T-helper 17 cell (primary cell): ENCODE results near the gene IMPA2. TPM values are rescaled to one million over a fixed set of nuclear protein-coding genes. Genes with fewer than 3 reads are reported as not detected.

Source experiments
- ATAC-seq: fragments of 150-1000 bp; cut with Tn5 transposase; 2 replicates; pipeline ENCODE4 v1.10.0; 2021; ENCODE audit warnings: mild to moderate bottlenecking, moderate library complexity
- DNase-seq, 3 donors: peaks; one replicate each; pipeline versions ENCODE4 v3.0.0 to v3.0.0-alpha.2; 2020 to 2021
- H3K9me3 ChIP-seq: one replicate; pipeline ENCODE4 v1.7.0; 2013; ENCODE audit warnings: low read length, mild to moderate bottlenecking; ENCODE audit not compliant: control insufficient read depth, poor library complexity, severe bottlenecking
- H3K27ac Mint-ChIP-seq: one replicate; pipeline ENCODE4 v1.8.0; 2022; ENCODE audit warnings: mild to moderate bottlenecking, moderate library complexity, mixed read lengths
- H3K27me3 Mint-ChIP-seq: one replicate; pipeline ENCODE4 v1.8.0; 2022; ENCODE audit warnings: mixed read lengths
- H3K36me3 Mint-ChIP-seq: one replicate; pipeline ENCODE4 v1.8.0; 2022; ENCODE audit warnings: low read depth, mixed read lengths
- H3K4me1 Mint-ChIP-seq: one replicate; pipeline ENCODE4 v1.8.0; 2022; ENCODE audit warnings: mild to moderate bottlenecking, mixed read lengths
- H3K4me3 Mint-ChIP-seq: one replicate; pipeline ENCODE4 v1.8.0; 2022; ENCODE audit warnings: mild to moderate bottlenecking, moderate library complexity, mixed read lengths
- total RNA-seq, 4 donors: library from RNA in 2 of 4; stranded (reverse) in 2 of 4; gene quantifications; one replicate each; pipeline ENCODE4 v1.2.3 and lab custom pipeline; 2022 to 2026

The IMPA2 gene
- total RNA-seq, 2 donors from 2014 or later = 4.3 to 5.8 TPM

GRCh38 chr18:12010187-12010802 is 29.0 kb downstream of the IMPA2 start:
- DNase-seq (no peak), ATAC-seq (no peak)
- H3K27ac Mint-ChIP-seq = no peak overlapping the region
- H3K27me3 Mint-ChIP-seq = no peaks in the 10 kb centered on the region
- no peaks in the 10 kb centered on the region for H3K4me1 Mint-ChIP-seq
- H3K4me3 Mint-ChIP-seq = no peak overlapping the region
- no peaks in the 10 kb centered on the region for H3K9me3 ChIP-seq
- no peaks in the 10 kb centered on the region for H3K36me3 Mint-ChIP-seq

GRCh38 chr18:12011199-12011956 is 30.1 kb downstream of the IMPA2 start:
- no peak overlapping the region for H3K4me3 Mint-ChIP-seq
- no peak for ATAC-seq

GRCh38 chr18:12011957-12012549 is 30.7 kb downstream of the IMPA2 start:
- no peaks in the 10 kb centered on the region for H3K27me3 Mint-ChIP-seq
- H3K27ac Mint-ChIP-seq = no peak overlapping the region
- H3K4me3 Mint-ChIP-seq = no peak overlapping the region
- H3K9me3 ChIP-seq = no peaks in the 10 kb centered on the region
- H3K36me3 Mint-ChIP-seq = no peaks in the 10 kb centered on the region
- no peak for DNase-seq
- no peak for ATAC-seq
- H3K4me1 Mint-ChIP-seq = peaks cover 2% of the 10 kb centered on the region

More at GRCh38 chr18:12011199-12011956, 30.1 kb downstream of the IMPA2 start:
- DNase-seq = no peak
- Mint-ChIP-seq H3K4me1 (no peaks in the 10 kb centered on the region), H3K36me3 (no peaks in the 10 kb centered on the region), H3K27me3 (no peaks in the 10 kb centered on the region), H3K27ac (peak overlapping the region; percentile 29)
- H3K9me3 ChIP-seq = no peaks in the 10 kb centered on the region

- Mint-ChIP-seq H3K4me1 (peaks cover 4% of the 10 kb centered on the region), H3K4me3 (no peak overlapping the region), H3K27me3 (no peaks in the 10 kb centered on the region), H3K27ac (no peak overlapping the region), H3K36me3 (no peaks in the 10 kb centered on the region)
- DNase-seq (no peak), ATAC-seq (no peak)
- no peaks in the 10 kb centered on the region for H3K9me3 ChIP-seq
These were observed 31.4 kb downstream of the IMPA2 start for GRCh38 chr18:12012697-12013096.

GRCh38 chr18:12013186-12013916 is 32.0 kb downstream of the IMPA2 start:
- no peak for DNase-seq
- ATAC-seq = no peak
- Mint-ChIP-seq H3K27ac (no peak overlapping the region), H3K4me3 (no peak overlapping the region), H3K4me1 (peaks cover 4% of the 10 kb centered on the region), H3K36me3 (no peaks in the 10 kb centered on the region), H3K27me3 (no peaks in the 10 kb centered on the region)
- H3K9me3 ChIP-seq = no peaks in the 10 kb centered on the region

- H3K36me3 Mint-ChIP-seq = no peaks in the 10 kb centered on the region
- no peak overlapping the region for H3K4me3 Mint-ChIP-seq
- H3K9me3 ChIP-seq = no peaks in the 10 kb centered on the region
- ATAC-seq (no peak), DNase-seq (no peak)
- no peak overlapping the region for H3K27ac Mint-ChIP-seq
- H3K27me3 Mint-ChIP-seq = no peaks in the 10 kb centered on the region
- peaks cover 4% of the 10 kb centered on the region for H3K4me1 Mint-ChIP-seq
These were observed 32.8 kb downstream of the IMPA2 start for GRCh38 chr18:12014086-12014485.

GRCh38 chr18:12014521-12015415 is 33.5 kb downstream of the IMPA2 start:
- DNase-seq = no peak
- Mint-ChIP-seq H3K36me3 (no peaks in the 10 kb centered on the region), H3K4me3 (no peak overlapping the region), H3K27ac (no peak overlapping the region), H3K4me1 (peaks cover 4% of the 10 kb centered on the region), H3K27me3 (no peaks in the 10 kb centered on the region)
- H3K9me3 ChIP-seq = no peaks in the 10 kb centered on the region
- no peak for ATAC-seq

- no peak overlapping the region for H3K27ac Mint-ChIP-seq
- H3K9me3 ChIP-seq = no peaks in the 10 kb centered on the region
- DNase-seq (no peak), ATAC-seq (no peak)
- H3K36me3 Mint-ChIP-seq = peaks cover 1% of the 10 kb centered on the region
- no peaks in the 10 kb centered on the region for H3K27me3 Mint-ChIP-seq
- H3K4me3 Mint-ChIP-seq = no peak overlapping the region
- H3K4me1 Mint-ChIP-seq = peaks cover 4% of the 10 kb centered on the region
These were observed 34.2 kb downstream of the IMPA2 start for GRCh38 chr18:12015416-12016062.

GRCh38 chr18:12017081-12017480 is 35.8 kb downstream of the IMPA2 start:
- Mint-ChIP-seq H3K4me3 (no peak overlapping the region), H3K27me3 (no peaks in the 10 kb centered on the region), H3K36me3 (peaks cover 4% of the 10 kb centered on the region), H3K27ac (peak overlapping the region; percentile 43), H3K4me1 (peaks cover 4% of the 10 kb centered on the region)
- no peak for ATAC-seq
- no peaks in the 10 kb centered on the region for H3K9me3 ChIP-seq
- no peak for DNase-seq

- peaks cover 4% of the 10 kb centered on the region for H3K4me1 Mint-ChIP-seq
- H3K27me3 Mint-ChIP-seq = no peaks in the 10 kb centered on the region
- no peak overlapping the region for H3K27ac Mint-ChIP-seq
- ATAC-seq = no peak
- no peak for DNase-seq
- H3K4me3 Mint-ChIP-seq = no peak overlapping the region
- peaks cover 4% of the 10 kb centered on the region for H3K36me3 Mint-ChIP-seq
- H3K9me3 ChIP-seq = no peaks in the 10 kb centered on the region
These were observed 37.6 kb downstream of the IMPA2 start for GRCh38 chr18:12018861-12019260.

GRCh38 chr18:12021077-12021476 is 39.8 kb downstream of the IMPA2 start:
- DNase-seq (no peak), ATAC-seq (no peak)
- no peaks in the 10 kb centered on the region for H3K9me3 ChIP-seq
- no peak overlapping the region for H3K27ac Mint-ChIP-seq
- H3K36me3 Mint-ChIP-seq = peaks cover 4% of the 10 kb centered on the region
- H3K27me3 Mint-ChIP-seq = no peaks in the 10 kb centered on the region
- no peak overlapping the region for H3K4me3 Mint-ChIP-seq
- H3K4me1 Mint-ChIP-seq = peaks cover 8% of the 10 kb centered on the region

- H3K9me3 ChIP-seq = no peaks in the 10 kb centered on the region
- no peak for ATAC-seq
- peaks cover 4% of the 10 kb centered on the region for H3K36me3 Mint-ChIP-seq
- no peak overlapping the region for H3K4me3 Mint-ChIP-seq
- H3K27ac Mint-ChIP-seq = no peak overlapping the region
- no peak for DNase-seq
- H3K27me3 Mint-ChIP-seq = no peaks in the 10 kb centered on the region
- H3K4me1 Mint-ChIP-seq = peaks cover 8% of the 10 kb centered on the region
These were observed 40.3 kb downstream of the IMPA2 start for GRCh38 chr18:12021596-12021995.
